ENCODE data around the gene NGF.
A peak's percentile ranks its signal among the peaks of the same experiment; 100 is the strongest.

NGF gene

DNA sequence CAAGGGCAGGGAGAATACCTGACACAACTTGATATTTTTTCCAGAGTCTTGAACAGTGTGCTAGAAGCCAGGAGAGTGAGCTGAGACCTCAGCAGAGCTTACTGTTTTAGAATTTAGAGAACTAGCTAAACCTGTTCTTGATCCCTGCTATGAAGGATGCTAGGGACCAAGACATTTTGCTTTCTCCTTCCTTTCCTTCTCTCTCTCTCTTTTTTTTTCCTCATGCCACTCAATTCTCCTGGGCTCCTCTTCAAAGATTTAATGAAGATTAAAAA is 99.0 kb downstream of the NGF start:
- TF ChIP-seq, protein P1, sequence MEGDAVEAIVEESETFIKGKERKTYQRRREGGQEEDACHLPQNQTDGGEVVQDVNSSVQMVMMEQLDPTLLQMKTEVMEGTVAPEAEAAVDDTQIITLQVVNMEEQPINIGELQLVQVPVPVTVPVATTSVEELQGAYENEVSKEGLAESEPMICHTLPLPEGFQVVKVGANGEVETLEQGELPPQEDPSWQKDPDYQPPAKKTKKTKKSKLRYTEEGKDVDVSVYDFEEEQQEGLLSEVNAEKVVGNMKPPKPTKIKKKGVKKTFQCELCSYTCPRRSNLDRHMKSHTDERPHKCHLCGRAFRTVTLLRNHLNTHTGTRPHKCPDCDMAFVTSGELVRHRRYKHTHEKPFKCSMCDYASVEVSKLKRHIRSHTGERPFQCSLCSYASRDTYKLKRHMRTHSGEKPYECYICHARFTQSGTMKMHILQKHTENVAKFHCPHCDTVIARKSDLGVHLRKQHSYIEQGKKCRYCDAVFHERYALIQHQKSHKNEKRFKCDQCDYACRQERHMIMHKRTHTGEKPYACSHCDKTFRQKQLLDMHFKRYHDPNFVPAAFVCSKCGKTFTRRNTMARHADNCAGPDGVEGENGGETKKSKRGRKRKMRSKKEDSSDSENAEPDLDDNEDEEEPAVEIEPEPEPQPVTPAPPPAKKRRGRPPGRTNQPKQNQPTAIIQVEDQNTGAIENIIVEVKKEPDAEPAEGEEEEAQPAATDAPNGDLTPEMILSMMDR (IDR thresholded peaks at IDR 0.05; ENCODE audit: low read depth, low read length, missing control alignments) = no peak
- no peak overlapping the region for H3K4me3 ChIP-seq (replicated peaks; ENCODE audit: low read depth, low read length)
- no peak for DNase-seq (ENCODE audit: extremely low read depth, low read depth)

DNA sequence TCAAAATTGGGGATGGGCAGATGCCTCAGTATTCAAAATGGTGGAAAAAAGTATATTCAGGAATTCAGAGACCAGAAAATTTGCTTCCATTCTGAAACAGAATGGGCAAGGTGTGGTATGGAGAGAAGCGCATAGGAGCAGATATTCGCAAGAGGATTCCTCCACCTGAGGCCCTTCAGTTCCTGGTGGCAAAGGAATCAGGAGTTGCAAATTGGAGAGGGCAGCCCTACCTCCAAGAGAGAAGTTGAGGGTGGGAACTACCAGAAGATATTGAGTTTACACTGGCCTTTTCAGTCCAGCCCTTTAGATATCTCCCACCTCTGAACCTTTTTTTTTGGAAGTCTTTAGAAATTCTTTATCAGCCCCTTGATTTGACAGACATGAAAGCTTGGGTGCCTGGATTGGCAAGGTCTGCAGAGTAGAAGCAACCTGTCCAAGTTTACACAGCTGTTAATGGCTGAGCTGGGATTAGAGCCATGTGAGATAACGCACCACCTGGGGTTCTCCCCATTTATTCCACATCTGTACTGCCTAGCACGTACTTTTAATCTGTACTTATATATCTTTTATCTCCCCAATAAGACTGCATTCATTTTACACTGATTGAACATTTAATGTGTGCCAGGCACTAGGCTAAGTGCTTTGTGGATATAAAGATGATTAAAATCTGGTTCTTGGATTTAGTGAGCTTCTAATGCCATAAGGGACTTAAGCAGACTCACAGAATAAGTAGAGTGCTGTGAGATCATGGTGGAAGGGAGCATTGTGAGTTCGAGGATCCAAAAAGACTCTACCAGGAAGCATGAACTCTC is 99.5 kb downstream of the NGF start:
- TF ChIP-seq, protein P1 (IDR thresholded peaks at IDR 0.05; ENCODE audit: low read depth, low read length, missing control alignments) = no peak
- DNase-seq (ENCODE audit: extremely low read depth, low read depth) = no peak
- no peak overlapping the region for H3K4me3 ChIP-seq (replicated peaks; ENCODE audit: low read depth, low read length)

DNA sequence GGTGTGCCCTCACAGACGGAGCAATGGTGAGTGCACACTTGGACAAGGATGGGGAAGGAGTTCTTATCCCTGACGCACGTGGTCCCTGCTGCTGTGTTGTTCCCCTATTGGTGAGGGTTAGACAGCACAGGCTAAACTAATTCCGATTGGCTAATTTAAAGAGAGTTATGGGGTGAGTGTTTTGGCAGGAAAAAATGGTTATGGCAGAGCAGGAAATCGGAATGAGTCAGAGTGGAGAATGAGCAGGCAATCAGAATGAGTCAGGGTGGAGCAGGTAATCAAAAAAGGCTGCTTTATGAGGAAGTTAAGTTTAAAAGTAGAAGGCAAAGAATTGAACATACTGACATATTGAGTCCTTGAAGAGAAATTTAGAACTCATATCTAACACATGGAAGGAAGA is 100.5 kb downstream of the NGF start:
- peak; percentile 93 for DNase-seq (ENCODE audit: extremely low read depth, low read depth)
- TF ChIP-seq, protein P1 (IDR thresholded peaks at IDR 0.05; ENCODE audit: low read depth, low read length, missing control alignments) = no peak
- H3K4me3 ChIP-seq (replicated peaks; ENCODE audit: low read depth, low read length) = no peak overlapping the region

DNA sequence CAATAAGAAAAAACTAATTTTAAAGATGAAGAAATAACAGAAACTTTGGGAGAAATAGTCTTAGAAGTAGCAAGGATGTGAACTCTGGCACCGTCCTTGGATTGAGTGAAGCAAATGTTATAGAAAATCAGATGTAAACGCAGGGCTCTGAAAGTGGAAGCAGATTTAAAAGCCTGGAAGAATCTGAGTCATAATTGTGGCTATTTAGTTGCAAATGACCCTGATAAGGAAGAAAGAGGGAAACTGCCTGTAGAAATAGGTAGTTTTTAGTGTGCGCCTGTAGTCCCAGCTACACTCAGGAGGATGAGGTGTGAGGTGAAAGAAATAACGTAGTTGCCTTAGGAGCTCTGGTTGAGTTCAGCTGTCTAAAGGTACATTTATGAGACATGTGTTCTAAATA is 101.0 kb downstream of the NGF start:
- TF ChIP-seq, protein P1 (IDR thresholded peaks at IDR 0.05; ENCODE audit: low read depth, low read length, missing control alignments) = no peak
- DNase-seq (ENCODE audit: extremely low read depth, low read depth) = no peak
- no peak overlapping the region for H3K4me3 ChIP-seq (replicated peaks; ENCODE audit: low read depth, low read length)

Data from HFF-Myc (cell line).